ENCODE data around the gene ATAD3B. TPM values are rescaled to one million over a fixed set of nuclear protein-coding genes. Genes with fewer than 3 reads are reported as not detected.
A peak's percentile ranks its signal among the peaks of the same experiment; 100 is the strongest.

ATAD3B gene
- total and polyA plus RNA-seq, 2 of the 13 experiments (the other 11 are each of a cell fraction or from before 2014, with no cell fraction given) = 9.6 to 31.1 TPM

DNA sequence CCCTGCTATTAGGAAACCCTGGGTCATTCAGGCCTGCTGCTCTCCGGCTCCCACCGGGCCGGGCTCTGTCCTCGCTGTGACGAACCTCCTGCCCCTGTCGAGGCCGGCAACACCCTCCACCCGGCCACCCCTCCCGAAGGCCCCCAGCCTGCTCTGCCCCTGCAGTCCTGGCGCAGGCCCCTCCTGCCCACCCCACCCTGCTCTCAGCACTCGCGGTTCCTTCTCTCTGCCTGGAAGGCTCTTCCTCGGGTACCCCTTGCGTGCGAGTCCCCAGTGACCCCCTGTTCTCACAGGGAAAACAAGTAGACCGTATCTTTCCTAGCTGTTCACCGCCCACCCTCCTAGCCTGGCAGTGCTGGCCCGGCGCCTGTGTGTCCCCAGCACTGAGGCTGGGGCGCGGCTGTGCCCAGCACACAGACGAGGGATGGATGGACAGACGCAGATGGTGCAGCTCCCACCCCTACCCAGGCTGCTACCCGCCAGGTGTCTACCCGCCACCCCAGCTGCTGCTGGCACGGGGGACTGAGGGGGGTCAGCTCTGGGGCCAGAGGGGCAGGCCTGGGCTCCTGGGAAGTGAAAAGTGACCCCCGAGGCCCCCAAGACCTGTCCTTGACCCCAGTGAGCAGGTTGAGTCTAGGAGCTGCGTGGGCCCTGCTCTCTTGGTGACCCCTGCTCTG, 39.2 kb upstream of the ATAD3B start (continued):
- TF ChIP-seq, protein P1, sequence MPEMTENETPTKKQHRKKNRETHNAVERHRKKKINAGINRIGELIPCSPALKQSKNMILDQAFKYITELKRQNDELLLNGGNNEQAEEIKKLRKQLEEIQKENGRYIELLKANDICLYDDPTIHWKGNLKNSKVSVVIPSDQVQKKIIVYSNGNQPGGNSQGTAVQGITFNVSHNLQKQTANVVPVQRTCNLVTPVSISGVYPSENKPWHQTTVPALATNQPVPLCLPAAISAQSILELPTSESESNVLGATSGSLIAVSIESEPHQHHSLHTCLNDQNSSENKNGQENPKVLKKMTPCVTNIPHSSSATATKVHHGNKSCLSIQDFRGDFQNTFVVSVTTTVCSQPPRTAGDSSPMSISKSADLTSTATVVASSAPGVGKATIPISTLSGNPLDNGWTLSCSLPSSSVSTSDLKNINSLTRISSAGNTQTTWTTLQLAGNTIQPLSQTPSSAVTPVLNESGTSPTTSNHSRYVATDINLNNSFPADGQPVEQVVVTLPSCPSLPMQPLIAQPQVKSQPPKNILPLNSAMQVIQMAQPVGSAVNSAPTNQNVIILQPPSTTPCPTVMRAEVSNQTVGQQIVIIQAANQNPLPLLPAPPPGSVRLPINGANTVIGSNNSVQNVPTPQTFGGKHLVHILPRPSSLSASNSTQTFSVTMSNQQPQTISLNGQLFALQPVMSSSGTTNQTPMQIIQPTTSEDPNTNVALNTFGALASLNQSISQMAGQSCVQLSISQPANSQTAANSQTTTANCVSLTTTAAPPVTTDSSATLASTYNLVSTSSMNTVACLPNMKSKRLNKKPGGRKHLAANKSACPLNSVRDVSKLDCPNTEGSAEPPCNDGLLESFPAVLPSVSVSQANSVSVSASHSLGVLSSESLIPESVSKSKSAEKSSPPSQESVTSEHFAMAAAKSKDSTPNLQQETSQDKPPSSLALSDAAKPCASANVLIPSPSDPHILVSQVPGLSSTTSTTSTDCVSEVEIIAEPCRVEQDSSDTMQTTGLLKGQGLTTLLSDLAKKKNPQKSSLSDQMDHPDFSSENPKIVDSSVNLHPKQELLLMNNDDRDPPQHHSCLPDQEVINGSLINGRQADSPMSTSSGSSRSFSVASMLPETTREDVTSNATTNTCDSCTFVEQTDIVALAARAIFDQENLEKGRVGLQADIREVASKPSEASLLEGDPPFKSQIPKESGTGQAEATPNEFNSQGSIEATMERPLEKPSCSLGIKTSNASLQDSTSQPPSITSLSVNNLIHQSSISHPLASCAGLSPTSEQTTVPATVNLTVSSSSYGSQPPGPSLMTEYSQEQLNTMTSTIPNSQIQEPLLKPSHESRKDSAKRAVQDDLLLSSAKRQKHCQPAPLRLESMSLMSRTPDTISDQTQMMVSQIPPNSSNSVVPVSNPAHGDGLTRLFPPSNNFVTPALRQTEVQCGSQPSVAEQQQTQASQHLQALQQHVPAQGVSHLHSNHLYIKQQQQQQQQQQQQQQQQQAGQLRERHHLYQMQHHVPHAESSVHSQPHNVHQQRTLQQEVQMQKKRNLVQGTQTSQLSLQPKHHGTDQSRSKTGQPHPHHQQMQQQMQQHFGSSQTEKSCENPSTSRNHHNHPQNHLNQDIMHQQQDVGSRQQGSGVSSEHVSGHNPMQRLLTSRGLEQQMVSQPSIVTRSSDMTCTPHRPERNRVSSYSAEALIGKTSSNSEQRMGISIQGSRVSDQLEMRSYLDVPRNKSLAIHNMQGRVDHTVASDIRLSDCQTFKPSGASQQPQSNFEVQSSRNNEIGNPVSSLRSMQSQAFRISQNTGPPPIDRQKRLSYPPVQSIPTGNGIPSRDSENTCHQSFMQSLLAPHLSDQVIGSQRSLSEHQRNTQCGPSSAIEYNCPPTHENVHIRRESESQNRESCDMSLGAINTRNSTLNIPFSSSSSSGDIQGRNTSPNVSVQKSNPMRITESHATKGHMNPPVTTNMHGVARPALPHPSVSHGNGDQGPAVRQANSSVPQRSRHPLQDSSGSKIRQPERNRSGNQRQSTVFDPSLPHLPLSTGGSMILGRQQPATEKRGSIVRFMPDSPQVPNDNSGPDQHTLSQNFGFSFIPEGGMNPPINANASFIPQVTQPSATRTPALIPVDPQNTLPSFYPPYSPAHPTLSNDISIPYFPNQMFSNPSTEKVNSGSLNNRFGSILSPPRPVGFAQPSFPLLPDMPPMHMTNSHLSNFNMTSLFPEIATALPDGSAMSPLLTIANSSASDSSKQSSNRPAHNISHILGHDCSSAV (CRISPR knock-in tag; IDR thresholded peaks at IDR 0.05; ENCODE audit: borderline replicate concordance) = no peak
- TF ChIP-seq TEAD3 (CRISPR knock-in tag; optimal IDR thresholded peaks at IDR 0.05; ENCODE audit: borderline replicate concordance) = no peak
- no peak for TF ChIP-seq RAD51 (IDR thresholded peaks at IDR 0.05; ENCODE audit: borderline replicate concordance)
- TF ChIP-seq HMG20B (CRISPR knock-in tag; conservative IDR thresholded peaks at IDR 0.05) = 0 out of 2 replicates have a peak, but pooled peaks have one; percentile 5
- TF ChIP-seq, protein P2, sequence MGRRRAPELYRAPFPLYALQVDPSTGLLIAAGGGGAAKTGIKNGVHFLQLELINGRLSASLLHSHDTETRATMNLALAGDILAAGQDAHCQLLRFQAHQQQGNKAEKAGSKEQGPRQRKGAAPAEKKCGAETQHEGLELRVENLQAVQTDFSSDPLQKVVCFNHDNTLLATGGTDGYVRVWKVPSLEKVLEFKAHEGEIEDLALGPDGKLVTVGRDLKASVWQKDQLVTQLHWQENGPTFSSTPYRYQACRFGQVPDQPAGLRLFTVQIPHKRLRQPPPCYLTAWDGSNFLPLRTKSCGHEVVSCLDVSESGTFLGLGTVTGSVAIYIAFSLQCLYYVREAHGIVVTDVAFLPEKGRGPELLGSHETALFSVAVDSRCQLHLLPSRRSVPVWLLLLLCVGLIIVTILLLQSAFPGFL (CRISPR knock-in tag; IDR thresholded peaks at IDR 0.05) = no peak
- TF ChIP-seq KDM5A (IDR thresholded peaks at IDR 0.05; ENCODE audit: borderline replicate concordance, low read length) = peak; percentile 35; the same call in 1 of the 2 replicates
- TF ChIP-seq EP300 (IDR thresholded peaks at IDR 0.05; ENCODE audit: low read depth in 2 of 2, low read length in 2 of 2) = 0 out of 4 replicates have a peak, but pooled peaks of 1 of the 2 experiments have one; percentile 0
- no peak for TF ChIP-seq EP300 (CRISPR knock-in tag; IDR thresholded peaks at IDR 0.05; ENCODE audit: borderline replicate concordance)
- TF ChIP-seq, protein P3, sequence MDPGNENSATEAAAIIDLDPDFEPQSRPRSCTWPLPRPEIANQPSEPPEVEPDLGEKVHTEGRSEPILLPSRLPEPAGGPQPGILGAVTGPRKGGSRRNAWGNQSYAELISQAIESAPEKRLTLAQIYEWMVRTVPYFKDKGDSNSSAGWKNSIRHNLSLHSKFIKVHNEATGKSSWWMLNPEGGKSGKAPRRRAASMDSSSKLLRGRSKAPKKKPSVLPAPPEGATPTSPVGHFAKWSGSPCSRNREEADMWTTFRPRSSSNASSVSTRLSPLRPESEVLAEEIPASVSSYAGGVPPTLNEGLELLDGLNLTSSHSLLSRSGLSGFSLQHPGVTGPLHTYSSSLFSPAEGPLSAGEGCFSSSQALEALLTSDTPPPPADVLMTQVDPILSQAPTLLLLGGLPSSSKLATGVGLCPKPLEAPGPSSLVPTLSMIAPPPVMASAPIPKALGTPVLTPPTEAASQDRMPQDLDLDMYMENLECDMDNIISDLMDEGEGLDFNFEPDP (CRISPR knock-in tag; conservative IDR thresholded peaks at IDR 0.05) = 0 out of 2 replicates have a peak, but pooled peaks have one; percentile 52
- peak in 1 of 2 experiments; percentile 9; a peak in 1 of 4 replicates for TF ChIP-seq KLF16 (CRISPR knock-in tag; IDR thresholded peaks at IDR 0.05)
- peak; percentile 1; the same call in 1 of the 2 replicates for TF ChIP-seq ZNF121 (CRISPR knock-in tag; IDR thresholded peaks at IDR 0.05)
- TF ChIP-seq ZNF775 (CRISPR knock-in tag; IDR thresholded peaks at IDR 0.05; ENCODE audit: borderline replicate concordance) = no peak
